Ascending aorta (tissue), 2 donors: ENCODE data around the gene MITF. TPM values are rescaled to one million over a fixed set of nuclear protein-coding genes. Genes with fewer than 3 reads are reported as not detected.

Experiments used
- DNase-seq, 2 donors: peaks; one replicate each; pipeline ENCODE4 v3.0.0-alpha.2; 2019; ENCODE audit warnings: low spot score in 2 of 2
- H3K27ac ChIP-seq, 2 donors: fragments of 200-600 bp; sonication (generic); one replicate each; pipeline ENCODE4 v1.5.1; 2016 to 2017; ENCODE audit warnings: mild to moderate bottlenecking in 1 of 2
- H3K27me3 ChIP-seq: fragments of 200-600 bp; sonication (generic); one replicate; pipeline ENCODE4 v1.5.1; 2017
- H3K36me3 ChIP-seq, 2 donors: fragments of 200-600 bp; sonication (generic); one replicate each; pipeline ENCODE4 v1.5.1; 2016
- H3K4me1 ChIP-seq, 2 donors: fragments of 200-600 bp; sonication (generic); one replicate each; pipeline ENCODE4 v1.5.1; 2016 to 2017; ENCODE audit warnings: mild to moderate bottlenecking in 1 of 2
- H3K4me3 ChIP-seq, 2 donors: fragments of 200-600 bp; sonication (generic); one replicate each; pipeline ENCODE4 v1.5.1; 2016 to 2017; ENCODE audit warnings: mild to moderate bottlenecking in 1 of 2
- H3K9me3 ChIP-seq, 2 donors: fragments of 200-600 bp; sonication (generic); one replicate each; pipeline ENCODE4 v1.5.1; 2016
- CTCF ChIP-seq, 3 experiments: fragments of 200-600 bp in 2 of 3; fragments of 450-650 bp in 1 of 3; sonication (generic) in 2 of 3; IDR thresholded peaks; one replicate each; pipeline ENCODE4 v1.5.1; 2016 to 2019; ENCODE audit warnings: antibody characterized with exemption in 3 of 3, mild to moderate bottlenecking in 1 of 3, moderate library complexity in 1 of 3
- intact Hi-C: fragments of 100-400 bp; cut with DNase I; formaldehyde crosslinking; loops from one replicate; pipeline ENCODE4 v1.15.1; 2023
- total RNA-seq: library from RNA; depleted of rRNA; stranded (reverse); fragments of >200 nt; gene quantifications from one replicate; pipeline ENCODE4 v1.1.0, GENCODE V29; 2016

The MITF gene
- total RNA-seq, 1 donor from 2014 or later, result 27.4 TPM

GRCh38 chr3:69838696-69839515, 99.6 kb downstream of the MITF start:
- no peak for DNase-seq
- H3K27ac ChIP-seq, result no peak overlapping the region
- H3K4me1 ChIP-seq, result peaks cover 0 to 25% of the 10 kb centered on the region in 2 donors
- peaks cover 0 to 8% of the 10 kb centered on the region in 2 donors for H3K9me3 ChIP-seq
- intact Hi-C loops, result no loop called here
- H3K27me3 ChIP-seq, result no peaks in the 10 kb centered on the region
- H3K36me3 ChIP-seq, result no peaks in the 10 kb centered on the region
- H3K4me3 ChIP-seq, result no peak overlapping the region
- no peak for TF ChIP-seq CTCF (IDR thresholded peaks at IDR 0.05)

- H3K36me3 ChIP-seq, result no peaks in the 10 kb centered on the region
- no peak for TF ChIP-seq CTCF (IDR thresholded peaks at IDR 0.05)
- peaks cover 0 to 20% of the 10 kb centered on the region in 2 donors for H3K4me1 ChIP-seq
- intact Hi-C loops, result no loop called here
- no peak for DNase-seq
- H3K27ac ChIP-seq, result no peak overlapping the region
- no peaks in the 10 kb centered on the region for H3K27me3 ChIP-seq
- no peak overlapping the region for H3K4me3 ChIP-seq
- H3K9me3 ChIP-seq, result no peaks in the 10 kb centered on the region
These were observed 103.1 kb downstream of the MITF start for GRCh38 chr3:69842351-69842750.

- Histone ChIP-seq H3K4me1 (peaks cover 0 to 15% of the 10 kb centered on the region in 2 donors), H3K27me3 (no peaks in the 10 kb centered on the region), H3K9me3 (no peaks in the 10 kb centered on the region), H3K36me3 (no peaks in the 10 kb centered on the region), H3K4me3 (no peak overlapping the region), H3K27ac (no peak overlapping the region)
- no peak for TF ChIP-seq CTCF (IDR thresholded peaks at IDR 0.05)
- DNase-seq, result no peak
- intact Hi-C loops, result no loop called here
These were observed 103.5 kb downstream of the MITF start for GRCh38 chr3:69842789-69843188.

GRCh38 chr3:69844706-69845105, 105.4 kb downstream of the MITF start:
- intact Hi-C loops, result no loop called here
- H3K4me1 ChIP-seq, result peaks cover 0 to 17% of the 10 kb centered on the region in 2 donors
- TF ChIP-seq CTCF (IDR thresholded peaks at IDR 0.05), result no peak

GRCh38 chr3:69847303-69847702, 108.0 kb downstream of the MITF start:
- DNase-seq, result no peak
- H3K27ac ChIP-seq, result no peak overlapping the region
- H3K4me3 ChIP-seq, result no peak overlapping the region

More at GRCh38 chr3:69844706-69845105, 105.4 kb downstream of the MITF start:
- Histone ChIP-seq H3K27ac (no peak overlapping the region), H3K4me3 (no peak overlapping the region), H3K36me3 (no peaks in the 10 kb centered on the region), H3K27me3 (no peaks in the 10 kb centered on the region), H3K9me3 (no peaks in the 10 kb centered on the region)
- no peak for DNase-seq

More at GRCh38 chr3:69847303-69847702, 108.0 kb downstream of the MITF start:
- H3K27me3 ChIP-seq, result no peaks in the 10 kb centered on the region
- intact Hi-C loops, result no loop called here
- peaks cover 0 to 12% of the 10 kb centered on the region in 2 donors for H3K4me1 ChIP-seq
- H3K36me3 ChIP-seq, result no peaks in the 10 kb centered on the region
- H3K9me3 ChIP-seq, result no peaks in the 10 kb centered on the region
- no peak for TF ChIP-seq CTCF (IDR thresholded peaks at IDR 0.05)
